Measurements from ENCODE around the gene DLGAP1. TPM values are rescaled to one million over a fixed set of nuclear protein-coding genes. Genes with fewer than 3 reads are reported as not detected.

Gene DLGAP1
- total and polyA plus RNA-seq, 2 experiments from 2014 or later, result 3.1 to 6.5 TPM

GRCh38 chr18:3526421-3527354 is 928.4 kb downstream of the DLGAP1 start:
- peaks cover 8% of the 10 kb centered on the region for H3K4me1 ChIP-seq (ENCODE audit: insufficient read depth)
- H3K36me3 ChIP-seq (replicated peaks; ENCODE audit: insufficient read depth, low read depth), result no peaks in the 10 kb centered on the region
- TF ChIP-seq EZH2 (IDR thresholded peaks at IDR 0.05; ENCODE audit: borderline replicate concordance) (no peak), CTCF (IDR thresholded peaks at IDR 0.05; ENCODE audit: poor library complexity) (no peak), EZH2phosphoT487 (IDR thresholded peaks at IDR 0.05; ENCODE audit: low read depth, severe bottlenecking, unreplicated experiment) (no peak)
- H3K4me2 ChIP-seq, result peak overlapping the region; percentile 65
- no peaks in the 10 kb centered on the region for H3K27me3 ChIP-seq
- 30% methylated on average over 13 of the region's 13 CpGs for WGBS (ENCODE audit: low lambda C conversion rate, missing lambda C conversion rate)
- H3K9me2 ChIP-seq (replicated peaks; ENCODE audit: insufficient read depth), result no peaks in the 10 kb centered on the region
- DNase-seq (ENCODE audit: low spot score), result peak; percentile 34
- H3K27ac ChIP-seq, result peak overlapping the region; percentile 75
- H2AFZ ChIP-seq, result peak overlapping the region; percentile 31
- H3K79me2 ChIP-seq, result no peaks in the 10 kb centered on the region
- H3K9me3 ChIP-seq (ENCODE audit: low read depth), result no peaks in the 10 kb centered on the region
- no peak overlapping the region for H3K4me3 ChIP-seq
- H4K20me1 ChIP-seq (ENCODE audit: insufficient read depth, poor library complexity, severe bottlenecking), result no peaks in the 10 kb centered on the region

DNA sequence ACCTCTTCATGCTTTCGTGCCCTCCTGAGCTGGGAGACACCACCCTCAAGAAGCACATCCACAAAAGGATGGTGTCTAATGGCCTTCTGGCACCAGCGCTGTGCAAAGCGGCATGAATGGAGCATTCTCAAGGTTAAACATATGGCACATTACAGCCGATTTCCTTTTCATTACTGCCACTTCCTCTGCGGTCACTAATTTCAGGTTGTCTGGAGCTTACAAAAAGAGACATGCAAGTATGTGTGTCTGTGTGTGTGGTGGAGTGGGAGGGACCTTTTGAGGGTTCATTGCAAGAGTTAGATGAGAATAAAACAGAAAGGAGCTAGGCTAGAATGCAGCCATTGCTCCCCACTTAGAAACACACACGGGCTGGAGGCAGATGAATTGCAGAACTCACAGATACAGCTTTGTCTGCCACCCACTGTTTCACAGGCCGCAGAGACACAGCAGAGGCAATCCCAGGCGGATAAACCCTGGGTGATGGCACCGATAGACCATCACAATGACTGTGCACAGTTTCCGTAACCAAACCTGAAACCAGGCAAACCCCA is 929.2 kb downstream of the DLGAP1 start:
- H3K36me3 ChIP-seq (replicated peaks; ENCODE audit: insufficient read depth, low read depth), result no peaks in the 10 kb centered on the region
- H3K9me2 ChIP-seq (replicated peaks; ENCODE audit: insufficient read depth), result no peaks in the 10 kb centered on the region
- no peaks in the 10 kb centered on the region for H3K9me3 ChIP-seq (ENCODE audit: low read depth)
- DNase-seq (ENCODE audit: low spot score), result no peak
- H3K4me1 ChIP-seq (ENCODE audit: insufficient read depth), result peaks cover 8% of the 10 kb centered on the region
- TF ChIP-seq EZH2phosphoT487 (IDR thresholded peaks at IDR 0.05; ENCODE audit: low read depth, severe bottlenecking, unreplicated experiment) (no peak), CTCF (IDR thresholded peaks at IDR 0.05; ENCODE audit: poor library complexity) (no peak), EZH2 (IDR thresholded peaks at IDR 0.05; ENCODE audit: borderline replicate concordance) (no peak)
- peak overlapping the region; percentile 75 for H3K27ac ChIP-seq
- no peak overlapping the region for H3K4me3 ChIP-seq
- no peaks in the 10 kb centered on the region for H3K79me2 ChIP-seq
- H3K27me3 ChIP-seq, result no peaks in the 10 kb centered on the region
- WGBS (ENCODE audit: low lambda C conversion rate, missing lambda C conversion rate), result 71% methylated on average over 10 of the region's 10 CpGs
- peak overlapping the region; percentile 65 for H3K4me2 ChIP-seq
- no peaks in the 10 kb centered on the region for H4K20me1 ChIP-seq (ENCODE audit: insufficient read depth, poor library complexity, severe bottlenecking)
- H2AFZ ChIP-seq, result peak overlapping the region; percentile 31

DNA sequence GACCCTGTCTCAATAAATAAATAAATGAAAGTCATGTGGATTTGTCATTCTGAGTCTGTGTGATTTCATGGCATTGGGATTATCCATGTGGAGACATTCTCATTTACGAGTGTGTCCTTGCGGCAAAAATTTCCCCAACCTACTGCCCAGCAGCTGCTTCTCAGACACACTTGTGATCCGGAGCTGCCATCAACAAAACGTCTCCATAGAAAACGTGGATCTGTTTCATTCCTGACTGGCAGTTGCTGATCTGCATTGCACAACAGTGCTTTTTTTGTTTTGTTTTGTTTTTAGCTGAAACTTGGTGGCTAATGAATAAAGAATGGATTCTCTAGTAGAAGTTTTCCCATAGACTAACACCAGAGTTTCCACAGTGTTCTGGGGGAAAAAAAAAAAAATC is 930.4 kb downstream of the DLGAP1 start:
- WGBS (ENCODE audit: low lambda C conversion rate, missing lambda C conversion rate), result 88% methylated on average over 5 of the region's 5 CpGs
- Histone ChIP-seq H3K79me2 (no peaks in the 10 kb centered on the region), H4K20me1 (ENCODE audit: insufficient read depth, poor library complexity, severe bottlenecking) (no peaks in the 10 kb centered on the region), H3K9me3 (ENCODE audit: low read depth) (no peaks in the 10 kb centered on the region), H2AFZ (no peak overlapping the region), H3K4me2 (no peak overlapping the region), H3K9me2 (replicated peaks; ENCODE audit: insufficient read depth) (no peaks in the 10 kb centered on the region), H3K4me3 (no peak overlapping the region), H3K27me3 (no peaks in the 10 kb centered on the region), H3K36me3 (replicated peaks; ENCODE audit: insufficient read depth, low read depth) (no peaks in the 10 kb centered on the region), H3K27ac (no peak overlapping the region), H3K4me1 (ENCODE audit: insufficient read depth) (peaks cover 8% of the 10 kb centered on the region)
- TF ChIP-seq CTCF (IDR thresholded peaks at IDR 0.05; ENCODE audit: poor library complexity), result no peak
- TF ChIP-seq EZH2phosphoT487 (IDR thresholded peaks at IDR 0.05; ENCODE audit: low read depth, severe bottlenecking, unreplicated experiment), result no peak
- TF ChIP-seq EZH2 (IDR thresholded peaks at IDR 0.05; ENCODE audit: borderline replicate concordance), result no peak
- no peak for DNase-seq (ENCODE audit: low spot score)
